Measurements from ENCODE around the gene VWA3A. TPM values are rescaled to one million over a fixed set of nuclear protein-coding genes. Genes with fewer than 3 reads are reported as not detected.

The VWA3A gene
- total RNA-seq, 1 experiment from 2014 or later = not detected

DNA sequence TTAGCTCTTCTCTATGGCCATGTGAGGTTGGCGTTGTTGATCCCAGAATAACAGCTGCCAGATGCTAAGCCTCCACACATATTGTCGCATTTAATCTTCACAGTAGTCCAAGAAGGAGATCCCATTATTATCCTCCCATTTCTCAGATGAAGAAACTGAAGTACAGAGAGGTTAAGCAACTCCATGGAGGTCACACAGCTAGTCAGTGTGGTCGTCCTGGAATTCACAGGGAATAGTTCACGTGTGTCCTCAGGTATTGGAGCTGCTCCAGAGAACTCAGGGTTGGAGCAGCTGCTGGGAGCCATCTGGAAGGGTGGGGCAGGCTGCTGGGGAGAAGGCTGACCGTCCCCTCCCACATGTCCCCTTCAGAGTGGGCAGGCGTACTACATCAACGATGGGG lies 89.5 kb downstream of the VWA3A start:
- no TSS peak for BruUV-seq (replicated peaks)
- Histone ChIP-seq H3K4me2 (ENCODE audit: low read length) (no peak overlapping the region), H3K36me3 (ENCODE audit: control insufficient read depth in 1 of 2, insufficient read depth in 2 of 2, low read length in 2 of 2) (no peaks in the 10 kb centered on the region), H3K27ac (ENCODE audit: low read depth, low read length) (no peak overlapping the region), H3K9ac (ENCODE audit: low read length) (no peak overlapping the region), H3K27me3 (ENCODE audit: insufficient read depth, low read length) (no peaks in the 10 kb centered on the region; the same call in 1 of the 2 replicates), H4K20me1 (ENCODE audit: insufficient read depth) (no peaks in the 10 kb centered on the region), H3K4me1 (ENCODE audit: control insufficient read depth in 1 of 2, insufficient read depth in 2 of 2, low read length in 2 of 2) (no peaks in the 10 kb centered on the region), H3K4me3 (replicated peaks in 1 of 2; ENCODE audit: low read depth in 1 of 2, low read length in 2 of 2) (no peak overlapping the region), H3K9me2 (ENCODE audit: insufficient read depth) (no peaks in the 10 kb centered on the region), H3K79me2 (ENCODE audit: insufficient read depth, low read length) (no peaks in the 10 kb centered on the region), H2AFZ (ENCODE audit: low read depth, low read length, poor library complexity, severe bottlenecking) (no peak overlapping the region), H3K9me3 (ENCODE audit: control insufficient read depth in 1 of 2, insufficient read depth in 1 of 2, low read depth in 1 of 2, low read length in 2 of 2) (no peaks in the 10 kb centered on the region)
- ChIA-PET RAD21 (ENCODE audit: low non-redundant PET in 1 of 2, low total read pairs in 2 of 2, uncharacterized antibody in 2 of 2, unreplicated experiment in 2 of 2) (no interaction called here), CTCF (interaction anchor here (0.9 kb wide), 1 partner anchor 104 kb away, joined by 3 read pairs; no protein-coding TSS in a partner anchor), POLR2A (no interaction called here)
- intact Hi-C loops (cut with micrococcal nuclease) = loop anchor here (10.0 kb wide), 3 partner anchors 57 to 1253 kb away; partner anchors contain the start of gene IGSF6
- DNase-seq (ENCODE audit: low read depth, low spot score) (no peak), ATAC-seq (no peak)
- no peak for TF ChIP-seq ZNF274 (IDR thresholded peaks at IDR 0.05; ENCODE audit: low read depth, low read length)
- TF ChIP-seq TCF7L2 (IDR thresholded peaks at IDR 0.05; ENCODE audit: borderline replicate concordance, extremely low read depth, insufficient read depth, insufficient read length) = no peak
- TF ChIP-seq, protein P1, sequence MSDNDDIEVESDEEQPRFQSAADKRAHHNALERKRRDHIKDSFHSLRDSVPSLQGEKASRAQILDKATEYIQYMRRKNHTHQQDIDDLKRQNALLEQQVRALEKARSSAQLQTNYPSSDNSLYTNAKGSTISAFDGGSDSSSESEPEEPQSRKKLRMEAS (IDR thresholded peaks at IDR 0.05) = no peak
- no peak for TF ChIP-seq JUND (IDR thresholded peaks at IDR 0.05)
- no peak for TF ChIP-seq SP1 (IDR thresholded peaks at IDR 0.05; ENCODE audit: low read depth)
- TF ChIP-seq, protein P2, sequence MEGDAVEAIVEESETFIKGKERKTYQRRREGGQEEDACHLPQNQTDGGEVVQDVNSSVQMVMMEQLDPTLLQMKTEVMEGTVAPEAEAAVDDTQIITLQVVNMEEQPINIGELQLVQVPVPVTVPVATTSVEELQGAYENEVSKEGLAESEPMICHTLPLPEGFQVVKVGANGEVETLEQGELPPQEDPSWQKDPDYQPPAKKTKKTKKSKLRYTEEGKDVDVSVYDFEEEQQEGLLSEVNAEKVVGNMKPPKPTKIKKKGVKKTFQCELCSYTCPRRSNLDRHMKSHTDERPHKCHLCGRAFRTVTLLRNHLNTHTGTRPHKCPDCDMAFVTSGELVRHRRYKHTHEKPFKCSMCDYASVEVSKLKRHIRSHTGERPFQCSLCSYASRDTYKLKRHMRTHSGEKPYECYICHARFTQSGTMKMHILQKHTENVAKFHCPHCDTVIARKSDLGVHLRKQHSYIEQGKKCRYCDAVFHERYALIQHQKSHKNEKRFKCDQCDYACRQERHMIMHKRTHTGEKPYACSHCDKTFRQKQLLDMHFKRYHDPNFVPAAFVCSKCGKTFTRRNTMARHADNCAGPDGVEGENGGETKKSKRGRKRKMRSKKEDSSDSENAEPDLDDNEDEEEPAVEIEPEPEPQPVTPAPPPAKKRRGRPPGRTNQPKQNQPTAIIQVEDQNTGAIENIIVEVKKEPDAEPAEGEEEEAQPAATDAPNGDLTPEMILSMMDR (IDR thresholded peaks at IDR 0.05 in 2 of 3, conservative IDR thresholded peaks at IDR 0.05 in 1 of 3; ENCODE audit: borderline replicate concordance in 1 of 3, insufficient read depth in 1 of 3, low read depth in 2 of 3, low read length in 2 of 3) = no peak
- TF ChIP-seq, protein P3, sequence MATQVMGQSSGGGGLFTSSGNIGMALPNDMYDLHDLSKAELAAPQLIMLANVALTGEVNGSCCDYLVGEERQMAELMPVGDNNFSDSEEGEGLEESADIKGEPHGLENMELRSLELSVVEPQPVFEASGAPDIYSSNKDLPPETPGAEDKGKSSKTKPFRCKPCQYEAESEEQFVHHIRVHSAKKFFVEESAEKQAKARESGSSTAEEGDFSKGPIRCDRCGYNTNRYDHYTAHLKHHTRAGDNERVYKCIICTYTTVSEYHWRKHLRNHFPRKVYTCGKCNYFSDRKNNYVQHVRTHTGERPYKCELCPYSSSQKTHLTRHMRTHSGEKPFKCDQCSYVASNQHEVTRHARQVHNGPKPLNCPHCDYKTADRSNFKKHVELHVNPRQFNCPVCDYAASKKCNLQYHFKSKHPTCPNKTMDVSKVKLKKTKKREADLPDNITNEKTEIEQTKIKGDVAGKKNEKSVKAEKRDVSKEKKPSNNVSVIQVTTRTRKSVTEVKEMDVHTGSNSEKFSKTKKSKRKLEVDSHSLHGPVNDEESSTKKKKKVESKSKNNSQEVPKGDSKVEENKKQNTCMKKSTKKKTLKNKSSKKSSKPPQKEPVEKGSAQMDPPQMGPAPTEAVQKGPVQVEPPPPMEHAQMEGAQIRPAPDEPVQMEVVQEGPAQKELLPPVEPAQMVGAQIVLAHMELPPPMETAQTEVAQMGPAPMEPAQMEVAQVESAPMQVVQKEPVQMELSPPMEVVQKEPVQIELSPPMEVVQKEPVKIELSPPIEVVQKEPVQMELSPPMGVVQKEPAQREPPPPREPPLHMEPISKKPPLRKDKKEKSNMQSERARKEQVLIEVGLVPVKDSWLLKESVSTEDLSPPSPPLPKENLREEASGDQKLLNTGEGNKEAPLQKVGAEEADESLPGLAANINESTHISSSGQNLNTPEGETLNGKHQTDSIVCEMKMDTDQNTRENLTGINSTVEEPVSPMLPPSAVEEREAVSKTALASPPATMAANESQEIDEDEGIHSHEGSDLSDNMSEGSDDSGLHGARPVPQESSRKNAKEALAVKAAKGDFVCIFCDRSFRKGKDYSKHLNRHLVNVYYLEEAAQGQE (IDR thresholded peaks at IDR 0.05; ENCODE audit: low read depth) = no peak
- no peak for TF ChIP-seq POLR2AphosphoS5 (IDR thresholded peaks at IDR 0.05; ENCODE audit: low read depth, low read length)
- TF ChIP-seq EZH2 (IDR thresholded peaks at IDR 0.05) = no peak
- TF ChIP-seq RAD21 (IDR thresholded peaks at IDR 0.05; ENCODE audit: low read depth) = no peak
- TF ChIP-seq, protein P4, sequence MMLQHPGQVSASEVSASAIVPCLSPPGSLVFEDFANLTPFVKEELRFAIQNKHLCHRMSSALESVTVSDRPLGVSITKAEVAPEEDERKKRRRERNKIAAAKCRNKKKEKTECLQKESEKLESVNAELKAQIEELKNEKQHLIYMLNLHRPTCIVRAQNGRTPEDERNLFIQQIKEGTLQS (IDR thresholded peaks at IDR 0.05) = no peak

Measured in HCT116 (cell line).